ENCODE data around the gene SOX15.
"Not testable (repeated sequence)": the region's sequence is repeated elsewhere in the genome, so short reads cannot be mapped to it uniquely, and the experiment has no call there.

Gene SOX15

DNA sequence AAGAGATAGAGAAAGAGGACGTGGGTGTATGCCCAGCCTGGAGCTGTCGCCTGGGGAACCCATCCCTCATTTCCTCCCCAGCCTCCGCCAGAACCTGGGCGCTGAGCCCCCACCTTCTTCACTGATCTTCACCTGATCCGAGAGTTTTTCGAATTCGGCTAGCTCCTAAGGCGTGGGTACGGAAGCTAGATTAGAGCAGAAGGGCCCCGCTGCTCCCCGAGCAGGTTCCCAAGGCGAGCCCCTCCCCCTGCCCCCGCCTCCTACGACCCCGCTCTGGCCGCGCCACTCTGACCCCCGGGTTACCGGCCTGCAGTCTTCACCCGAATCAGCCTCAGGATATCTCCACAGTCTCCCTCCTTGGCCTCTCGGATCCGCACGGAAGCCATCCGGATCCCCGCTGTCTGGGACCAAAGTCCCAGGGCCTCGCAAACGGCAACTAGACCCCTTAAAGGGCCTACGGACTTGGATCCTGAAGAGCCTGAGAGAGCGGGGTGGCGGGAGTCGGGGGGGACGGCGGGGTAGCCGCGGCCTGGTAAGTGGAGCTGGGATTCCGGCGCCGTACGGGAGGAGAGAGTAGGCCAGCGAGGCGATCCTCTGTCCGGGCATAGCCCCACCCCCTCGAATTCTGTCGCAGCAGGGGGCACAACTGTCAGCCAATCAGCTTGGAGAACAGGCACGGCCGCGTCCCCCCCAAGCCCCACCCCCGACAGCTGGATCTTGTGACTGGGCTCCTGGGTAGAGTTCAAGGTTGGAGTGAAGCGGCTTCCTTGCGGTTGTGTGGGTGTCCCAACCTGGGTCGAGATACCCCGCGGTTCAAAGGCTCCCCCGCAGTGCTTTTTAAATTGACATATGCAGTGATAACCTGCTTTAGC lies 37.6 kb upstream of the SOX15 start, which contains the start of gene SAT2:
Gene SAT2 (minus strand): TSS at position 572 of the 872 bp plus-strand sequence. CDS start 186 bp downstream, at position 386.
- no peaks in the 10 kb centered on the region for H3K79me1 ChIP-seq (ENCODE audit: low read depth, low read length)
- peak within 1 kb of the TSS; percentile 57 for H3K14ac ChIP-seq (ENCODE audit: low read length)
- H3K36me3 ChIP-seq (replicated peaks in 1 of 2; ENCODE audit: control insufficient read depth in 2 of 2, insufficient read depth in 2 of 2, low read length in 2 of 2): peaks cover 0 to 7% of the 10 kb centered on the region in 2 donors
- H3K4me3 ChIP-seq (ENCODE audit: low read length in 2 of 2): peak within 1 kb of the TSS; percentile 84 to 89
- H3K27me3 ChIP-seq (ENCODE audit: control insufficient read depth in 3 of 3, insufficient read depth in 3 of 3, low read depth in 1 of 3, low read length in 3 of 3): no peaks in the 10 kb centered on the region
- H2BK5ac ChIP-seq (ENCODE audit: low read length): peak within 1 kb of the TSS; percentile 62
- no peaks in the 10 kb centered on the region for H3K9me3 ChIP-seq (replicated peaks in 1 of 2; ENCODE audit: control insufficient read depth in 2 of 2, insufficient read depth in 1 of 2, low read depth in 1 of 2, low read length in 2 of 2)
- peak within 1 kb of the TSS; percentile 53 for H4K91ac ChIP-seq (ENCODE audit: low read depth, low read length, poor library complexity)
- H3K4me2 ChIP-seq (ENCODE audit: insufficient read depth, low read length, poor library complexity, severe bottlenecking): peak within 1 kb of the TSS; percentile 73
- WGBS, 2 donors (ENCODE audit: extremely low coverage in 2 of 2, insufficient read length in 2 of 2, insufficient replicate concordance in 1 of 2): no CpG with 5 or more reads among the region's 54 CpGs
- H3K18ac ChIP-seq (ENCODE audit: low read length): peak within 1 kb of the TSS; percentile 98
- no peak within 1 kb of the TSS for H3K4ac ChIP-seq (ENCODE audit: low read length)
- H2BK12ac ChIP-seq (ENCODE audit: low read length): no peak within 1 kb of the TSS
- peak within 1 kb of the TSS; percentile 78 for H3K9ac ChIP-seq (ENCODE audit: low read depth, low read length, poor library complexity)
- H2BK120ac ChIP-seq (ENCODE audit: low read depth, low read length): no peak within 1 kb of the TSS
- peaks cover 8 to 13% of the 10 kb centered on the region in 2 donors for H3K4me1 ChIP-seq (ENCODE audit: control insufficient read depth in 2 of 2, insufficient read depth in 1 of 2, low read depth in 1 of 2, low read length in 2 of 2)
- peak within 1 kb of the TSS; percentile 92 for H3K27ac ChIP-seq (replicated peaks; ENCODE audit: low read length)
- H2BK15ac ChIP-seq (ENCODE audit: low read length): no peak within 1 kb of the TSS
- peak; percentile 92 for DNase-seq (ENCODE audit: low spot score)
- H2AK5ac ChIP-seq (ENCODE audit: low read depth, low read length): no peak within 1 kb of the TSS
- H4K8ac ChIP-seq (ENCODE audit: low read depth, low read length): no peak within 1 kb of the TSS
- H3K23ac ChIP-seq (ENCODE audit: low read depth, low read length, poor library complexity): no peak within 1 kb of the TSS
- peak within 1 kb of the TSS; percentile 95 for H2AFZ ChIP-seq (ENCODE audit: low read length)

DNA sequence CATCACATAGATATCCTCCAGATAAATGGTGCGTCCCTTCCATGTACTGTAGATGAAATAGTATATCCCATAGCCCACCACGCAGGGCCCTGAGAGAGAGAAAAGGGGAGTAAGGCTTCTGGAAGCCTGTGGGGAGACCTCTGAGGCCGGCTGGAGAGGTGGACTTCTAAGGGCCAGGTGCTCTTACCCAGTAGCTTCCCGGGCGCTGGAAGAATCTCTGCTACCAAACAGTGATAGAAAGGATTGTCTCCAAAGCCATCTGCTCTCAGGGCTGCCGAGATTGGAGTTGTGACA lies 37.0 kb upstream of the SOX15 start:
- no peak overlapping the region for H3K23ac ChIP-seq (ENCODE audit: low read depth, low read length, poor library complexity)
- H2BK12ac ChIP-seq (ENCODE audit: low read length): no peak overlapping the region
- no peak overlapping the region for H3K14ac ChIP-seq (ENCODE audit: low read length)
- peaks cover 0 to 7% of the 10 kb centered on the region in 2 donors for H3K36me3 ChIP-seq (replicated peaks in 1 of 2; ENCODE audit: control insufficient read depth in 2 of 2, insufficient read depth in 2 of 2, low read length in 2 of 2)
- DNase-seq (ENCODE audit: low spot score): no peak
- peak overlapping the region; percentile 92 for H3K27ac ChIP-seq (replicated peaks; ENCODE audit: low read length)
- no peak overlapping the region for H2BK15ac ChIP-seq (ENCODE audit: low read length)
- H3K9ac ChIP-seq (ENCODE audit: low read depth, low read length, poor library complexity): peak overlapping the region; percentile 46
- peak overlapping the region; percentile 84 to 89 for H3K4me3 ChIP-seq (ENCODE audit: low read length in 2 of 2)
- peak overlapping the region; percentile 84 for H3K18ac ChIP-seq (ENCODE audit: low read length)
- H4K8ac ChIP-seq (ENCODE audit: low read depth, low read length): no peak overlapping the region
- no peak overlapping the region for H4K91ac ChIP-seq (ENCODE audit: low read depth, low read length, poor library complexity)
- peak overlapping the region; percentile 62 for H2BK5ac ChIP-seq (ENCODE audit: low read length)
- H2AFZ ChIP-seq (ENCODE audit: low read length): peak overlapping the region; percentile 95
- peak overlapping the region; percentile 73 for H3K4me2 ChIP-seq (ENCODE audit: insufficient read depth, low read length, poor library complexity, severe bottlenecking)
- H3K9me3 ChIP-seq (replicated peaks in 1 of 2; ENCODE audit: control insufficient read depth in 2 of 2, insufficient read depth in 1 of 2, low read depth in 1 of 2, low read length in 2 of 2): no peaks in the 10 kb centered on the region
- H3K79me1 ChIP-seq (ENCODE audit: low read depth, low read length): no peaks in the 10 kb centered on the region
- H2AK5ac ChIP-seq (ENCODE audit: low read depth, low read length): no peak overlapping the region
- no peak overlapping the region for H2BK120ac ChIP-seq (ENCODE audit: low read depth, low read length)
- no peak overlapping the region for H3K4ac ChIP-seq (ENCODE audit: low read length)
- H3K4me1 ChIP-seq (ENCODE audit: control insufficient read depth in 2 of 2, insufficient read depth in 1 of 2, low read depth in 1 of 2, low read length in 2 of 2): peaks cover 8 to 13% of the 10 kb centered on the region in 2 donors
- no peaks in the 10 kb centered on the region for H3K27me3 ChIP-seq (ENCODE audit: control insufficient read depth in 3 of 3, insufficient read depth in 3 of 3, low read depth in 1 of 3, low read length in 3 of 3)
- WGBS, 2 donors (ENCODE audit: extremely low coverage in 2 of 2, insufficient read length in 2 of 2, insufficient replicate concordance in 1 of 2): no CpG with 5 or more reads among the region's 6 CpGs

DNA sequence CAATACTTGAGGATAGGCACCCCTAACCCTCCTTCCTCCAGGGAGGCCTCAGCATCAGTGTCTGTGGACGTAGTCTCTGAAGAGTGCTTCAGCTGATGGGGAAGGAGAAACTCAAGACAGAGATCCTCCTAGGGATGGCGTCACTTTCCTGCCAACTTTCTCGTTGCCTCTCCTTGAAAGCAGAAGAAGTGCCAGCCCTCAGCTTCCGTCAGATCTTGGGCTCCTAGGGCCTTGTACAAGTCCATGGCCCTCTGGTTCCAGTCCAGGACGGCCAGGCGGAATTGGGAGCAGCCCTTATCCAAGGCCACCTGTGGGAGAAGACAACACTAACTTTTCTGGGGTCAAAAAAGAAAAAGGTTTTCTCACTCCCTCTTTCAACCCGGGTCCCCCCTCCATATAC lies 36.4 kb upstream of the SOX15 start:
- no CpG with 5 or more reads among the region's 7 CpGs for WGBS, 2 donors (ENCODE audit: extremely low coverage in 2 of 2, insufficient read length in 2 of 2, insufficient replicate concordance in 1 of 2)
- Histone ChIP-seq H3K14ac (ENCODE audit: low read length) (no peak overlapping the region), H2BK5ac (ENCODE audit: low read length) (no peak overlapping the region), H3K4me2 (ENCODE audit: insufficient read depth, low read length, poor library complexity, severe bottlenecking) (no peak overlapping the region), H2BK15ac (ENCODE audit: low read length) (no peak overlapping the region), H3K4me1 (ENCODE audit: control insufficient read depth in 2 of 2, insufficient read depth in 1 of 2, low read depth in 1 of 2, low read length in 2 of 2) (peaks cover 8 to 13% of the 10 kb centered on the region in 2 donors), H4K8ac (ENCODE audit: low read depth, low read length) (no peak overlapping the region), H3K9me3 (replicated peaks in 1 of 2; ENCODE audit: control insufficient read depth in 2 of 2, insufficient read depth in 1 of 2, low read depth in 1 of 2, low read length in 2 of 2) (no peaks in the 10 kb centered on the region), H3K27ac (replicated peaks; ENCODE audit: low read length) (no peak overlapping the region), H3K18ac (ENCODE audit: low read length) (no peak overlapping the region), H2BK120ac (ENCODE audit: low read depth, low read length) (no peak overlapping the region), H2AFZ (ENCODE audit: low read length) (no peak overlapping the region), H3K23ac (ENCODE audit: low read depth, low read length, poor library complexity) (no peak overlapping the region), H3K9ac (ENCODE audit: low read depth, low read length, poor library complexity) (no peak overlapping the region), H3K27me3 (ENCODE audit: control insufficient read depth in 3 of 3, insufficient read depth in 3 of 3, low read depth in 1 of 3, low read length in 3 of 3) (no peaks in the 10 kb centered on the region), H3K4me3 (ENCODE audit: low read length in 2 of 2) (peak overlapping the region in 1 of 2 donors; percentile 84), H3K79me1 (ENCODE audit: low read depth, low read length) (no peaks in the 10 kb centered on the region), H2AK5ac (ENCODE audit: low read depth, low read length) (no peak overlapping the region), H2BK12ac (ENCODE audit: low read length) (no peak overlapping the region), H4K91ac (ENCODE audit: low read depth, low read length, poor library complexity) (no peak overlapping the region), H3K4ac (ENCODE audit: low read length) (no peak overlapping the region), H3K36me3 (replicated peaks in 1 of 2; ENCODE audit: control insufficient read depth in 2 of 2, insufficient read depth in 2 of 2, low read length in 2 of 2) (peaks cover 0 to 7% of the 10 kb centered on the region in 2 donors)
- DNase-seq (ENCODE audit: low spot score): no peak

DNA sequence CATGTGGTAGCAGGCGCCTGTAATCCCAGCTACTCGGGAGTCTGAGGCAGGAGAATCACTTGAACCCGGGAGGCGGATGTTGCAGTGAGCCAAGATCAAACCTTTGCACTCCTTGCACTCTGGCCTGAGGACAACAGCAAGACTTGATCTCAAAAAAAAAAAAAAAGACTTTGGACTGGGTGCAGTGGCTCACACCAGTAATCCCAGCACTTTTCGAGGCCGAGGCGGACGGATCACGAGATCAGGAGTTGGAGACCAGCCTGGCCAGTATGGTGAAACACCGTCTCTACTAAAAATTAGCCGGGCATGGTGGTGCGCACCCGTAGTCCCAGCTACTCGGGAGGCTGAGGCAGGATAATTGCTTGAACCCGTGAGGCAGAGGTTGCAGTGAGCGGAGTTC lies 35.9 kb upstream of the SOX15 start:
- not testable (repeated sequence) for H4K91ac ChIP-seq (ENCODE audit: low read depth, low read length, poor library complexity); H2BK12ac ChIP-seq (ENCODE audit: low read length); H2BK15ac ChIP-seq (ENCODE audit: low read length); H3K14ac ChIP-seq (ENCODE audit: low read length); H3K4me2 ChIP-seq (ENCODE audit: insufficient read depth, low read length, poor library complexity, severe bottlenecking); H3K23ac ChIP-seq (ENCODE audit: low read depth, low read length, poor library complexity); H2AK5ac ChIP-seq (ENCODE audit: low read depth, low read length); H3K18ac ChIP-seq (ENCODE audit: low read length); H4K8ac ChIP-seq (ENCODE audit: low read depth, low read length); H3K9ac ChIP-seq (ENCODE audit: low read depth, low read length, poor library complexity); H3K79me1 ChIP-seq (ENCODE audit: low read depth, low read length); H3K27me3 ChIP-seq (ENCODE audit: control insufficient read depth in 3 of 3, insufficient read depth in 3 of 3, low read depth in 1 of 3, low read length in 3 of 3); H2AFZ ChIP-seq (ENCODE audit: low read length); H3K36me3 ChIP-seq (replicated peaks in 1 of 2; ENCODE audit: control insufficient read depth in 2 of 2, insufficient read depth in 2 of 2, low read length in 2 of 2); H3K4me3 ChIP-seq (ENCODE audit: low read length in 2 of 2); DNase-seq (ENCODE audit: low spot score); H2BK5ac ChIP-seq (ENCODE audit: low read length); H3K27ac ChIP-seq (replicated peaks; ENCODE audit: low read length); H2BK120ac ChIP-seq (ENCODE audit: low read depth, low read length); H3K9me3 ChIP-seq (replicated peaks in 1 of 2; ENCODE audit: control insufficient read depth in 2 of 2, insufficient read depth in 1 of 2, low read depth in 1 of 2, low read length in 2 of 2); H3K4ac ChIP-seq (ENCODE audit: low read length)
- WGBS, 2 donors (ENCODE audit: extremely low coverage in 2 of 2, insufficient read length in 2 of 2, insufficient replicate concordance in 1 of 2): no CpG with 5 or more reads among the region's 16 CpGs
- peaks cover 8 to 13% of the 10 kb centered on the region in 2 donors for H3K4me1 ChIP-seq (ENCODE audit: control insufficient read depth in 2 of 2, insufficient read depth in 1 of 2, low read depth in 1 of 2, low read length in 2 of 2)

All from neuronal stem cell (in vitro differentiated cells).